Breast epithelium (tissue), 3 donors: ENCODE data around the gene NGFR.

ENCODE experiments used
- POLR2A ChIP-seq: fragments of 450-650 bp; IDR thresholded peaks from one replicate; pipeline ENCODE4 v1.6.1; 2016; ENCODE audit warnings: antibody characterized with exemption, mild to moderate bottlenecking, moderate library complexity
- POLR2AphosphoS5 ChIP-seq, 3 donors: sonication (generic); formaldehyde crosslinking; IDR thresholded peaks; one replicate each; pipeline ENCODE4 v1.6.1; 2017; ENCODE audit warnings: antibody characterized with exemption in 3 of 3
- TF ChIP-seq, protein P1 (sequence below), 3 donors: fragments of 450-650 bp; IDR thresholded peaks; one replicate each; pipeline ENCODE4 v1.5.1; 2016 to 2017; ENCODE audit warnings: antibody characterized with exemption in 3 of 3, mild to moderate bottlenecking in 3 of 3, moderate library complexity in 3 of 3

DNA sequence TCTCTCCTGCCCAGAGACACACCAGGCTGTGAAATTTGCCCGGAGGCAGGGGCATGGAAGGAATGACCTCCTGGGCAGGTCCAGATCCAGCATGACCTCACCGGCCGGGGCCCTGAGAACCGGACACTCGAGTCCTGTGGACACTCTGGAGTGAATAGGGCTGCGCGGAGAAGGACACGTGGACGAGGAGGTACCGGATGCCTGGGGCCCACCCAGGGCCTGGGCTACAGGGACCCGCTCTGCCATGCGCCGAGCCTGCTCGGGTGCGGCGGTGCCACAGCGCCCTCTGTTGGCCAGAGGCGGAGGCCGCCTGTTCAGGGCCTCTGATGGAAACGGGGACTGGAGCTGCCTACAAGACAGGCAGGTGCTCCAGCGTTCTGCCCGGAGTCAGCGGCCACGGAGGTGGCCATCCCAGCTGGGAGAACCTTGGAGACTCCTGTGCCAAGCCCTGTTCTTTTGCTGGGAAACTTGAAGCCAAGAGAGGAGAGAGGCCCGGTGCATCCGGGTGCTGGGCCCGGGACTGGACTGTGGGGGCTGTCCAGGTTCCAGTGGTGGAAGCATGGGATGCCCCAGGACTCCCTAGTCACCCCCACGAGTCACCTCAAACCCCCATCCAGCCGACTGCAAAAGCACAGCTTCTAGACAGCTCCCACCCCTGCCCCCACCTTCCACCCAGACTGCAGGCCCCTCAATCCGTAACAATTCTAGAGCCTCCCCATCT is 61.3 kb downstream of the NGFR start:
- TF ChIP-seq, protein P1, sequence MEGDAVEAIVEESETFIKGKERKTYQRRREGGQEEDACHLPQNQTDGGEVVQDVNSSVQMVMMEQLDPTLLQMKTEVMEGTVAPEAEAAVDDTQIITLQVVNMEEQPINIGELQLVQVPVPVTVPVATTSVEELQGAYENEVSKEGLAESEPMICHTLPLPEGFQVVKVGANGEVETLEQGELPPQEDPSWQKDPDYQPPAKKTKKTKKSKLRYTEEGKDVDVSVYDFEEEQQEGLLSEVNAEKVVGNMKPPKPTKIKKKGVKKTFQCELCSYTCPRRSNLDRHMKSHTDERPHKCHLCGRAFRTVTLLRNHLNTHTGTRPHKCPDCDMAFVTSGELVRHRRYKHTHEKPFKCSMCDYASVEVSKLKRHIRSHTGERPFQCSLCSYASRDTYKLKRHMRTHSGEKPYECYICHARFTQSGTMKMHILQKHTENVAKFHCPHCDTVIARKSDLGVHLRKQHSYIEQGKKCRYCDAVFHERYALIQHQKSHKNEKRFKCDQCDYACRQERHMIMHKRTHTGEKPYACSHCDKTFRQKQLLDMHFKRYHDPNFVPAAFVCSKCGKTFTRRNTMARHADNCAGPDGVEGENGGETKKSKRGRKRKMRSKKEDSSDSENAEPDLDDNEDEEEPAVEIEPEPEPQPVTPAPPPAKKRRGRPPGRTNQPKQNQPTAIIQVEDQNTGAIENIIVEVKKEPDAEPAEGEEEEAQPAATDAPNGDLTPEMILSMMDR (IDR thresholded peaks at IDR 0.05), result peak; percentile 86 to 96 (median 95)
- TF ChIP-seq POLR2AphosphoS5 (IDR thresholded peaks at IDR 0.05), result peak; percentile 12 to 38 (median 35)
- TF ChIP-seq POLR2A, result no peak
